ENCODE results near the gene GALC.

Gene GALC

DNA sequence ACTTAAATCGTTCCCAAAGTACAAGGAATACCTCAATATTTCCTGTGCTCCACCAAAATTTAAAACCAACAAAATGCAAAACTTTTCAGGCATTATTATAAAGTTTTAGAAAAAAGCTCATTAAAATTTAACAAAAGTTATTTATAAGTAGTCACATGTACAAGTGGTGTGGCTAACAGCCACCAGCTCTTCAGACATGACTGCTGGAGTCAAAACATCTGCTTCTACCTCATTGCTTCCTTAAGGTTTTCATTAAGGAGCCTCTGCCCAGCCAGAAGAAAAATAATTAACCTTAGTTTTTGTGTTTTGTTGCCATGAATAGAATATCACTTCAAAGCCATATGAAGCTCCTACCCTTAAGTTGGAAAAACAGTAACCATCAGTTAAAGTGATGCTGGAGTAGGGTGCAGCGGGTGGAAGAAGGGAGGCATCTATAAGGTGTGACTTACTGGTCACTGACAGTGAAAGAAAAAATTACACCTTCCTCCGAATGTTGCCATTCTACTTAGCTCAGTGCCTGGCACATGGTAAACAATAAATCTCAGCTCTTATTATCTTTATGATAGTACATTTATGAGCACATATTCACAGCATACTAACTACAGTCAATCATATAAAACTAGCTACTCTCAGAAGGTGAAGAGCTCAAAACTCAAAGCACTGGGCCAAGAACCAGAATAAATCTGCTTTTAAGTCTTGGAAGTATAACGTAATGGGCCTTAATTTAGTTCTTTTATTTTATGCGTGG lies 57.7 kb downstream of the GALC start:
- Histone ChIP-seq H3K27ac (ENCODE audit: low read length) (no peak overlapping the region), H4K20me1 (ENCODE audit: insufficient read depth, low read length) (no peaks in the 10 kb centered on the region)

GRCh38 chr14:87934185-87934584 lies 58.8 kb downstream of the GALC start:
- Histone ChIP-seq H3K79me2 (ENCODE audit: low read length) (no peaks in the 10 kb centered on the region), H3K4me3 (ENCODE audit: low read length) (no peak overlapping the region), H3K9ac (ENCODE audit: low read length) (no peak overlapping the region), H2AFZ (ENCODE audit: low read depth, low read length) (no peak overlapping the region), H3K4me1 (ENCODE audit: low read length) (no peaks in the 10 kb centered on the region), H3K9me3 (ENCODE audit: insufficient read depth, low read length) (no peaks in the 10 kb centered on the region), H3K4me2 (ENCODE audit: low read length) (no peak overlapping the region), H4K20me1 (ENCODE audit: insufficient read depth, low read length) (no peaks in the 10 kb centered on the region), H3K27me3 (ENCODE audit: low read depth, low read length) (no peaks in the 10 kb centered on the region), H3K36me3 (replicated peaks; ENCODE audit: low read depth, low read length) (no peaks in the 10 kb centered on the region), H3K27ac (ENCODE audit: low read length) (no peak overlapping the region)
- TF ChIP-seq CTCF (IDR thresholded peaks at IDR 0.05; ENCODE audit: low read depth, low read length) (peak; percentile 41), EZH2phosphoT487 (IDR thresholded peaks at IDR 0.05; ENCODE audit: low read depth) (no peak)

More for the DNA sequence above, 57.7 kb downstream of the GALC start:
- H3K4me1 ChIP-seq (ENCODE audit: low read length): peaks cover 9% of the 10 kb centered on the region
- no peak overlapping the region for H2AFZ ChIP-seq (ENCODE audit: low read depth, low read length)
- no peak overlapping the region for H3K4me2 ChIP-seq (ENCODE audit: low read length)
- H3K36me3 ChIP-seq (replicated peaks; ENCODE audit: low read depth, low read length): no peaks in the 10 kb centered on the region
- TF ChIP-seq CTCF (IDR thresholded peaks at IDR 0.05; ENCODE audit: low read depth, low read length) (no peak), EZH2phosphoT487 (IDR thresholded peaks at IDR 0.05; ENCODE audit: low read depth) (no peak)
- H3K27me3 ChIP-seq (ENCODE audit: low read depth, low read length): no peaks in the 10 kb centered on the region
- H3K9me3 ChIP-seq (ENCODE audit: insufficient read depth, low read length): no peaks in the 10 kb centered on the region
- H3K4me3 ChIP-seq (ENCODE audit: low read length): no peak overlapping the region
- no peaks in the 10 kb centered on the region for H3K79me2 ChIP-seq (ENCODE audit: low read length)
- no peak overlapping the region for H3K9ac ChIP-seq (ENCODE audit: low read length)

GRCh38 chr14:87916886-87917275 lies 76.1 kb downstream of the GALC start:
- Histone ChIP-seq H3K4me1 (ENCODE audit: low read length) (no peaks in the 10 kb centered on the region), H3K36me3 (replicated peaks; ENCODE audit: low read depth, low read length) (no peaks in the 10 kb centered on the region), H3K27me3 (ENCODE audit: low read depth, low read length) (no peaks in the 10 kb centered on the region), H3K9ac (ENCODE audit: low read length) (no peak overlapping the region), H3K4me2 (ENCODE audit: low read length) (no peak overlapping the region), H3K9me3 (ENCODE audit: insufficient read depth, low read length) (no peaks in the 10 kb centered on the region), H3K27ac (ENCODE audit: low read length) (no peak overlapping the region), H2AFZ (ENCODE audit: low read depth, low read length) (no peak overlapping the region), H4K20me1 (ENCODE audit: insufficient read depth, low read length) (no peaks in the 10 kb centered on the region), H3K79me2 (ENCODE audit: low read length) (no peaks in the 10 kb centered on the region), H3K4me3 (ENCODE audit: low read length) (no peak overlapping the region)
- no peak for TF ChIP-seq EZH2phosphoT487 (IDR thresholded peaks at IDR 0.05; ENCODE audit: low read depth)
- no peak for TF ChIP-seq CTCF (IDR thresholded peaks at IDR 0.05; ENCODE audit: low read depth, low read length)

DNA sequence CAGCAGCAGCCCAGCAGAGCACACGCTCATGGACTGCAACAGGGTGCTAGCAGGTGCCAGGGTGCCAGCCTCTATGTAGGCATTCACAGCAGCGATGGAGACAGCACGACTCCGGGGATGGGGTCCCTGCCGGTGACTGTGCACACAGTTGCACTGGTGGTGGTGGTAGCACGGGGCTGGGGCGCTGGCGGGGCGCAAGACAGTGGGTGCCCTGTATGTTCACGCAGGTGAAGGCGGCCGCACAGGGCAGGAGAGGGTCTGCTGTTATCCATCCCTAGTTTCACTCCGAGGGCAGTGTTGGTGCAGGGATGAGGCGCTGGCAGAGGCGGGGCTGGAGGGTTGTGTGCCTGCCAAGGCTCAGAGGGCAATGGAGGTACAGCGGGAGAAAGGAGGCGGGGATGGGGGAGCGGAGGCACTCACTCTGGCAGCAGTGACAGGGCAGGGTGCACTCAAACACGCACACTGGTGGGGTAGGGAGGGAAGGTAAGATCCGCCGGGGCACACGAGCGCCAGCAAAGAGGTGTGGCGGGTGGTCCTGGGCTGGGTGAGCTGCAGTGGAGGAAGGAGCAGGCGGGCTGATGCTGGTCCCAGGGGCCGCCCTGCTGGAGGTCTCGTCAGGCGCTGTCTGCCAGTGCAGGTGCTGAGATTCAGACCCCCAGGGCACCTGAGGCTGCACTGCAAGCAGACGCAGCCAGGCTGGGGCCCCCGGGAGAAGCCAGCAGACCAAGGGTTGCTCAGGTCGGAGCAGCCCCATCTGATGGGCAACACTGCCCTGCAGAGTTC lies 76.7 kb downstream of the GALC start:
- Histone ChIP-seq H3K27ac (ENCODE audit: low read length) (no peak overlapping the region), H4K20me1 (ENCODE audit: insufficient read depth, low read length) (no peaks in the 10 kb centered on the region), H3K79me2 (ENCODE audit: low read length) (no peaks in the 10 kb centered on the region), H3K4me3 (ENCODE audit: low read length) (no peak overlapping the region), H3K36me3 (replicated peaks; ENCODE audit: low read depth, low read length) (no peaks in the 10 kb centered on the region), H3K4me1 (ENCODE audit: low read length) (no peaks in the 10 kb centered on the region), H3K27me3 (ENCODE audit: low read depth, low read length) (no peaks in the 10 kb centered on the region), H2AFZ (ENCODE audit: low read depth, low read length) (no peak overlapping the region), H3K9ac (ENCODE audit: low read length) (no peak overlapping the region), H3K9me3 (ENCODE audit: insufficient read depth, low read length) (no peaks in the 10 kb centered on the region), H3K4me2 (ENCODE audit: low read length) (no peak overlapping the region)
- TF ChIP-seq CTCF (IDR thresholded peaks at IDR 0.05; ENCODE audit: low read depth, low read length): no peak
- no peak for TF ChIP-seq EZH2phosphoT487 (IDR thresholded peaks at IDR 0.05; ENCODE audit: low read depth)

Data from OCI-LY3 (cell line).